Keratinocyte (primary cell): ENCODE measurements around the gene FHL1. TPM values are rescaled to one million over a fixed set of nuclear protein-coding genes. Genes with fewer than 3 reads are reported as not detected.

Experiments
- DNase-seq: peaks from one replicate; pipeline ENCODE4 v3.0.0-alpha.2; 2011; ENCODE audit warnings: low read depth, missing footprints, low spot score
- FAIRE-seq: peaks from 2 replicates; lab custom pipeline; 2011; peaks lifted over from hg19 to GRCh38; lab: Jason Lieb, UNC
- H2AFZ ChIP-seq: 2 replicates; pipeline ENCODE4 v1.6.0; 2012; ENCODE audit warnings: low read length, control low read depth, inconsistent platforms; ENCODE audit not compliant: control insufficient read depth
- H3K27ac ChIP-seq: 2 replicates; pipeline ENCODE4 v1.5.1; 2011; ENCODE audit warnings: low read length; ENCODE audit not compliant: control insufficient read depth, insufficient read depth
- H3K27me3 ChIP-seq: 3 replicates; pipeline ENCODE4 v1.6.0; 2011; ENCODE audit warnings: low read length; ENCODE audit not compliant: control insufficient read depth, insufficient read depth; ENCODE audit errors: extremely low read depth
- H3K36me3 ChIP-seq, 2 experiments: 2 replicates in 1 of 2; 3 replicates in 1 of 2; pipeline ENCODE4 v1.5.1; 2011; ENCODE audit warnings: low read length in 2 of 2, mild to moderate bottlenecking in 1 of 2; ENCODE audit not compliant: control insufficient read depth in 2 of 2, insufficient read depth in 2 of 2; ENCODE audit errors: extremely low read depth in 1 of 2
- H3K4me1 ChIP-seq: 3 replicates; pipeline ENCODE4 v1.5.1; 2011; ENCODE audit warnings: low read length; ENCODE audit not compliant: control insufficient read depth, insufficient read depth; ENCODE audit errors: extremely low read depth
- H3K4me2 ChIP-seq: 3 replicates; pipeline ENCODE4 v1.6.0; 2011; ENCODE audit warnings: low read depth, low read length; ENCODE audit not compliant: control insufficient read depth, insufficient read depth; ENCODE audit errors: extremely low read depth
- H3K4me3 ChIP-seq, 3 experiments: fragments of 200-600 bp in 1 of 3; sonication (generic) in 1 of 3; 2 replicates in 2 of 3; 3 replicates in 1 of 3; pipeline ENCODE4 v1.5.1; 2011 to 2016; ENCODE audit warnings: low read length in 3 of 3, mild to moderate bottlenecking in 3 of 3, control low read depth in 2 of 3, inconsistent platforms in 1 of 3, low read depth in 1 of 3, mixed read lengths in 1 of 3, mixed run types in 1 of 3, moderate library complexity in 1 of 3; ENCODE audit not compliant: control insufficient read depth in 2 of 3, insufficient read depth in 2 of 3; ENCODE audit errors: extremely low read depth in 1 of 3
- H3K79me2 ChIP-seq: 2 replicates; pipeline ENCODE4 v1.6.0; 2012; ENCODE audit warnings: low read length; ENCODE audit not compliant: control insufficient read depth, insufficient read depth
- H3K9ac ChIP-seq: 3 replicates; pipeline ENCODE4 v1.6.0; 2011; ENCODE audit warnings: low read length; ENCODE audit not compliant: control insufficient read depth, insufficient read depth; ENCODE audit errors: extremely low read depth
- H3K9me1 ChIP-seq: 3 replicates; pipeline ENCODE4 v1.6.0; 2011; ENCODE audit warnings: low read length; ENCODE audit not compliant: control insufficient read depth, insufficient read depth; ENCODE audit errors: extremely low read depth
- H3K9me3 ChIP-seq: 2 replicates; pipeline ENCODE4 v1.5.1; 2012; ENCODE audit warnings: low read depth, low read length; ENCODE audit not compliant: control insufficient read depth
- H4K20me1 ChIP-seq: 3 replicates; pipeline ENCODE4 v1.6.0; 2011; ENCODE audit warnings: low read length; ENCODE audit not compliant: control insufficient read depth, insufficient read depth; ENCODE audit errors: extremely low read depth
- CTCF ChIP-seq, 3 experiments: IDR thresholded peaks in 1 of 3; conservative IDR thresholded peaks in 1 of 3; optimal IDR thresholded peaks in 1 of 3; 2 replicates in 2 of 3; 3 replicates in 1 of 3; pipeline versions ENCODE3 to v1.5.1; 2011; ENCODE audit warnings: low read length in 3 of 3, mild to moderate bottlenecking in 3 of 3, moderate library complexity in 2 of 3, control low read depth in 1 of 3, inconsistent platforms in 1 of 3; ENCODE audit not compliant: insufficient read depth in 2 of 3; ENCODE audit errors: extremely low read depth in 1 of 3
- EZH2 ChIP-seq: IDR thresholded peaks from one replicate; pipeline ENCODE4 v1.6.1; 2012; ENCODE audit warnings: inconsistent platforms, mild to moderate bottlenecking, low read length, moderate library complexity
- dilution Hi-C: fragments of 300-500 bp; cut with MboI; formaldehyde crosslinking; loops from one replicate; pipeline ENCODE4 v1.7.0; 2020; ENCODE audit warnings: low sequenced_read_pairs; ENCODE audit not compliant: extremely low pct_ligation_motif_present
- polyA plus RNA-seq, 5 experiments: library from polyadenylated mRNA; depleted of rRNA in 3 of 5; stranded (reverse) in 3 of 5; stranded (forward) in 1 of 5; unstranded in 1 of 5; fragments of >200 nt; gene quantifications; 1 replicate in 1 of 5; 2 replicates in 3 of 5; 3 replicates in 1 of 5; pipeline versions ENCODE4 v1.2.1 to v1.2.3, GENCODE V29; 2011 to 2012; ENCODE audit warnings: missing spikeins in 2 of 5, low read depth in 1 of 5, low replicate concordance in 1 of 5

FHL1 gene
- polyA plus RNA-seq, 1 donor (not counting 4 experiments of a cell fraction or from before 2014, with no cell fraction given): 203 TPM

GRCh38 chrX:136143711-136144110 is 3.6 kb upstream of the FHL1 start:
- no peak overlapping the region for H3K9ac ChIP-seq
- H3K4me2 ChIP-seq: no peak overlapping the region
- DNase-seq: no peak
- no peak overlapping the region for H3K4me3 ChIP-seq
- no peaks in the 10 kb centered on the region for H3K9me1 ChIP-seq
- no peak overlapping the region for H2AFZ ChIP-seq
- H3K79me2 ChIP-seq: peaks cover 7% of the 10 kb centered on the region
- H3K9me3 ChIP-seq: no peaks in the 10 kb centered on the region
- peaks cover 3% of the 10 kb centered on the region for H3K4me1 ChIP-seq
- no peaks in the 10 kb centered on the region for H4K20me1 ChIP-seq
- dilution Hi-C loops: no loop called here
- no peak for FAIRE-seq
- no peak overlapping the region for H3K27ac ChIP-seq
- H3K36me3 ChIP-seq: no peaks in the 10 kb centered on the region
- TF ChIP-seq EZH2 (no peak), CTCF (optimal IDR thresholded peaks at IDR 0.05 in 1 of 3, IDR thresholded peaks at IDR 0.05 in 1 of 3, conservative IDR thresholded peaks at IDR 0.05 in 1 of 3; ENCODE audit: extremely low read depth in 1 of 3, insufficient read depth in 2 of 3, low read length in 3 of 3) (no peak)
- H3K27me3 ChIP-seq: peaks cover 4% of the 10 kb centered on the region

DNA sequence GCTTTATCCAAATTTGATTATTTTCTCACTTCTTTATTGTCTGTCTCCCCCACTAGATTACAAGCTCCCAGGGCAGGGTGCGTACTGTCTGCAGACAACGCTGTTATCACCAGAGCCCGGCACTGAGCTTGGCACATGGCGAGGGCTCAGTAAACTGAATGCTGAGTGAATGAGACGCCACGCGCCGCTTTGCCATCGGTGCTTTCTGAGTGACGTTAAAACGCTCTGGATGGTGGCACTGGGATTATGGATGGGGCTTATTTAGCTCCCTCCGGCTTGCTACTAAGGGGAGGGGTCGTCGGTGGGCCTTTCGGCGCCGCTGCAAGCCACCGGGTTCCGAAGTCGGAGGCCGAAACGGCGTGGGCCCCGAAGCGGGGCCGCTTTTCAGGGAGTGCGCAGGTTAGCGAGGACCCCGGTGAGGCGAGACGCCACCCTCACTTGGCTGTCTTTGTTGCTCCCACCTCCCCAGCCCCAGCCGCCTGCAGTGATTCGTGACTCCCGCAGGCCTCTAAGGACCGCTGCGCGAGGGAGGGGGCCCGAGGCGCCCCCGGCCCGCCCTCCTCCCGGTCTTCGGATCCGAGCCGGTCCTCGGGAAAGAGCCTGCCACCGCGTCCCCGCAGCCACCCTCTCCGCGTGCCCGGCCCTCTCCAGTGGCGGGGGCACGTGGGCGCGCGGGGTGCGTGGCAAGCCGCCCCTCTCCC is 569 bp upstream of the FHL1 start:
- Histone ChIP-seq H4K20me1 (no peaks in the 10 kb centered on the region), H3K4me1 (peaks cover 5% of the 10 kb centered on the region), H3K36me3 (no peaks in the 10 kb centered on the region), H3K4me3 (peak overlapping the region; percentile 33 to 45 (median 44)), H3K79me2 (peaks cover 31% of the 10 kb centered on the region), H3K27me3 (peaks cover 4% of the 10 kb centered on the region), H3K27ac (peak overlapping the region; percentile 31), H2AFZ (peak overlapping the region; percentile 2), H3K9me1 (no peaks in the 10 kb centered on the region), H3K9ac (peak overlapping the region; percentile 63), H3K9me3 (no peaks in the 10 kb centered on the region), H3K4me2 (peak overlapping the region; percentile 50)
- DNase-seq (no peak), FAIRE-seq (no peak)
- dilution Hi-C loops: no loop called here
- no peak for TF ChIP-seq EZH2
- TF ChIP-seq CTCF (optimal IDR thresholded peaks at IDR 0.05 in 1 of 3, IDR thresholded peaks at IDR 0.05 in 1 of 3, conservative IDR thresholded peaks at IDR 0.05 in 1 of 3; ENCODE audit: extremely low read depth in 1 of 3, insufficient read depth in 2 of 3, low read length in 3 of 3): no peak
